ENCODE measurements around the gene ZBTB46. TPM values are rescaled to one million over a fixed set of nuclear protein-coding genes. Genes with fewer than 3 reads are reported as not detected.

ZBTB46 gene
- total and polyA plus RNA-seq, 2 experiments from 2014 or later: 2.0 to 4.0 TPM

- H3K9me2 ChIP-seq (replicated peaks; ENCODE audit: insufficient read depth): no peaks in the 10 kb centered on the region
- no peaks in the 10 kb centered on the region for H3K27me3 ChIP-seq
- H3K27ac ChIP-seq: no peak overlapping the region
- H3K4me1 ChIP-seq (ENCODE audit: insufficient read depth): peaks cover 4% of the 10 kb centered on the region
- H3K4me3 ChIP-seq: no peak overlapping the region
- H4K20me1 ChIP-seq (ENCODE audit: insufficient read depth, poor library complexity, severe bottlenecking): no peaks in the 10 kb centered on the region
- no peak overlapping the region for H3K4me2 ChIP-seq
- no peaks in the 10 kb centered on the region for H3K79me2 ChIP-seq
- 98% methylated on average over 44 of the region's 52 CpGs for WGBS (ENCODE audit: low lambda C conversion rate, missing lambda C conversion rate)
- DNase-seq (ENCODE audit: low spot score): no peak
- TF ChIP-seq CTCF (IDR thresholded peaks at IDR 0.05; ENCODE audit: poor library complexity) (no peak), EZH2 (IDR thresholded peaks at IDR 0.05; ENCODE audit: borderline replicate concordance) (no peak), EZH2phosphoT487 (IDR thresholded peaks at IDR 0.05; ENCODE audit: low read depth, severe bottlenecking, unreplicated experiment) (no peak)
- no peaks in the 10 kb centered on the region for H3K36me3 ChIP-seq (replicated peaks; ENCODE audit: insufficient read depth, low read depth)
- no peaks in the 10 kb centered on the region for H3K9me3 ChIP-seq (ENCODE audit: low read depth)
- no peak overlapping the region for H2AFZ ChIP-seq
Measured at GRCh38 chr20:63771046-63771707, 59.9 kb downstream of the ZBTB46 start.

GRCh38 chr20:63769891-63770474, 61.1 kb downstream of the ZBTB46 start:
- H3K4me2 ChIP-seq: no peak overlapping the region
- no peak for DNase-seq (ENCODE audit: low spot score)
- TF ChIP-seq EZH2 (IDR thresholded peaks at IDR 0.05; ENCODE audit: borderline replicate concordance) (no peak), CTCF (IDR thresholded peaks at IDR 0.05; ENCODE audit: poor library complexity) (no peak), EZH2phosphoT487 (IDR thresholded peaks at IDR 0.05; ENCODE audit: low read depth, severe bottlenecking, unreplicated experiment) (no peak)
- H3K9me2 ChIP-seq (replicated peaks; ENCODE audit: insufficient read depth): no peaks in the 10 kb centered on the region
- H3K4me1 ChIP-seq (ENCODE audit: insufficient read depth): peaks cover 3% of the 10 kb centered on the region
- H3K9me3 ChIP-seq (ENCODE audit: low read depth): no peaks in the 10 kb centered on the region
- no peak overlapping the region for H3K27ac ChIP-seq
- H2AFZ ChIP-seq: no peak overlapping the region
- no peaks in the 10 kb centered on the region for H3K36me3 ChIP-seq (replicated peaks; ENCODE audit: insufficient read depth, low read depth)
- H3K4me3 ChIP-seq: no peak overlapping the region
- no peaks in the 10 kb centered on the region for H3K79me2 ChIP-seq
- H4K20me1 ChIP-seq (ENCODE audit: insufficient read depth, poor library complexity, severe bottlenecking): no peaks in the 10 kb centered on the region
- WGBS (ENCODE audit: low lambda C conversion rate, missing lambda C conversion rate): 96% methylated on average over 31 of the region's 31 CpGs
- H3K27me3 ChIP-seq: no peaks in the 10 kb centered on the region

DNA sequence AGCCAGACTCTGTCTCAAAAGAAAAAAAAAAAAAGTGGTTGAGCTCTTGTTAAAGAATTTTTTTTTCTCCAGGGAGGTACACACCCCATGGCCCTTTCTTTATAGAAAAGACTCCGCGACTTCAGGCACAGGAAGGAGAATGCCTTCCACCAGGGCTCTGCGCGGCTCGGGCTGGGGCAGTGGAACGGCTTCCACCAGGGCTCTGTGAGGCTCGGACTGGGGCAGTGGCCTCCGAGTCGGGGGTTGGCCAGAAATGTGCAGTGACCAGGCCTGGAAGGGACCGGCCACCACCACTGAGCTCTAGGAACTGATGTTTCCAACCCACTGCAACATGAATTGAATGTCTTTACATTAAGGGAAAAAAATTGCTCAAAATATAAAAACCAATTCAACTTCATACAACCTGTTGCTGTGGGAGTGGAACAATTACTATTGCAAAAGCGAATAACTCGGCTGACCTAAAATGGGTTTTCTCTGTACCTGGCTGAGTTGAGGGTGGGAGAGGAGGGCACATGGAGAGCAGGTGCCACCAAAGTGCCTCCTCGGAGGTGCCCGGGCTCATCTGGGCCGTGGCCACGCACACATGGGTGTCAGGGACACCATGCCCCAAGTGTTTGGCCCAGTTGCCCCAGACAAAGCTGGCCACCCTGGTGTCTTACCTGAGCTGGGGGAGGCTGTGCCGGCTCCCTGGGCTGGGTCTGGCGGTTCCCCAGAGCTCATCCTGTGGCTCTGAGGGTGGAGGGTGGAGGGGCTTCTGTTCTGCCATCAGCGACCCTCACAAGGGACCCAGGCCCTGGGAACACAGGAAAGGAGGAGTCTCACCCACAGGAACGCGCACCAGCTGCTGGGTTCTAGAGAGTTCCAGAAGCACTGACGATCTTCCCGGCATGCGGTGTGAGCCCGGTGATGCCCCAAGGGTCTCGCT, 62.2 kb downstream of the ZBTB46 start:
- Histone ChIP-seq H3K9me3 (ENCODE audit: low read depth) (no peaks in the 10 kb centered on the region), H3K4me3 (no peak overlapping the region), H2AFZ (no peak overlapping the region), H3K4me1 (ENCODE audit: insufficient read depth) (no peaks in the 10 kb centered on the region), H3K9me2 (replicated peaks; ENCODE audit: insufficient read depth) (no peaks in the 10 kb centered on the region), H3K36me3 (replicated peaks; ENCODE audit: insufficient read depth, low read depth) (no peaks in the 10 kb centered on the region), H3K79me2 (no peaks in the 10 kb centered on the region), H3K27me3 (no peaks in the 10 kb centered on the region), H3K4me2 (no peak overlapping the region), H3K27ac (no peak overlapping the region), H4K20me1 (ENCODE audit: insufficient read depth, poor library complexity, severe bottlenecking) (no peaks in the 10 kb centered on the region)
- TF ChIP-seq EZH2 (IDR thresholded peaks at IDR 0.05; ENCODE audit: borderline replicate concordance) (no peak), CTCF (IDR thresholded peaks at IDR 0.05; ENCODE audit: poor library complexity) (no peak), EZH2phosphoT487 (IDR thresholded peaks at IDR 0.05; ENCODE audit: low read depth, severe bottlenecking, unreplicated experiment) (no peak)
- no peak for DNase-seq (ENCODE audit: low spot score)
- 97% methylated on average over 26 of the region's 26 CpGs for WGBS (ENCODE audit: low lambda C conversion rate, missing lambda C conversion rate)

Data from hepatocyte (in vitro differentiated cells).